ENCODE measurements around the gene HS6ST3.

The HS6ST3 gene

GRCh38 chr13:96646515-96647211 is 556.8 kb downstream of the HS6ST3 start:
- DNase-seq (ENCODE audit: low read depth) = no peak
- no peak overlapping the region for H3K4me3 ChIP-seq (ENCODE audit: low read depth, low read length)
- TF ChIP-seq CTCF (IDR thresholded peaks at IDR 0.05; ENCODE audit: control insufficient read depth, extremely low read depth, insufficient read depth) = no peak

GRCh38 chr13:96650301-96650886 is 560.5 kb downstream of the HS6ST3 start:
- no peak for DNase-seq (ENCODE audit: low read depth)
- TF ChIP-seq CTCF (IDR thresholded peaks at IDR 0.05; ENCODE audit: control insufficient read depth, extremely low read depth, insufficient read depth) = no peak
- H3K4me3 ChIP-seq (ENCODE audit: low read depth, low read length) = no peak overlapping the region

GRCh38 chr13:96651598-96651997 is 561.7 kb downstream of the HS6ST3 start:
- no peak for TF ChIP-seq CTCF (IDR thresholded peaks at IDR 0.05; ENCODE audit: control insufficient read depth, extremely low read depth, insufficient read depth)
- no peak for DNase-seq (ENCODE audit: low read depth)
- no peak overlapping the region for H3K4me3 ChIP-seq (ENCODE audit: low read depth, low read length)

GRCh38 chr13:96652506-96652905 is 562.6 kb downstream of the HS6ST3 start:
- no peak for TF ChIP-seq CTCF (IDR thresholded peaks at IDR 0.05; ENCODE audit: control insufficient read depth, extremely low read depth, insufficient read depth)

GRCh38 chr13:96661612-96662011 is 571.7 kb downstream of the HS6ST3 start:
- TF ChIP-seq CTCF (IDR thresholded peaks at IDR 0.05; ENCODE audit: control insufficient read depth, extremely low read depth, insufficient read depth) = no peak
- DNase-seq (ENCODE audit: low read depth) = no peak
- H3K4me3 ChIP-seq (ENCODE audit: low read depth, low read length) = no peak overlapping the region

More at GRCh38 chr13:96652506-96652905, 562.6 kb downstream of the HS6ST3 start:
- DNase-seq (ENCODE audit: low read depth) = no peak
- H3K4me3 ChIP-seq (ENCODE audit: low read depth, low read length) = no peak overlapping the region

- H3K4me3 ChIP-seq (ENCODE audit: low read depth, low read length) = no peak overlapping the region
- no peak for DNase-seq (ENCODE audit: low read depth)
- no peak for TF ChIP-seq CTCF (IDR thresholded peaks at IDR 0.05; ENCODE audit: control insufficient read depth, extremely low read depth, insufficient read depth)
These were observed 572.1 kb downstream of the HS6ST3 start for GRCh38 chr13:96662036-96662435.
